HEK293 (cell line): ENCODE measurements around the gene C11orf87.

Experiments used
- CTCF ChIA-PET: fragments of 350-600 bp; formaldehyde crosslinking; extraction: SDS; loops from one replicate; lab custom pipeline; 2021; ENCODE audit warnings: antibody characterized with exemption; lab: Yijun Ruan, JAX
- POLR2A ChIA-PET: fragments of 300-600 bp; formaldehyde crosslinking; extraction: SDS; loops from one replicate; lab custom pipeline; 2020; ENCODE audit warnings: antibody characterized with exemption, inconsistent platforms; lab: Yijun Ruan, JAX
- H3K27ac ChIP-seq: fragments of 200-500 bp; sonication (Bioruptor generic); 2 replicates; pipeline ENCODE4 v1.5.1; 2014; ENCODE audit warnings: low read depth, low read length, control low read depth, inconsistent platforms; ENCODE audit errors: extremely low read depth
- H3K36me3 ChIP-seq, 2 experiments: fragments of 200-500 bp in 1 of 2; sonication (Bioruptor generic) in 1 of 2; 1 replicate in 1 of 2; 2 replicates in 1 of 2; pipeline ENCODE4 v1.5.1; 2014 to 2017; ENCODE audit warnings: inconsistent platforms in 2 of 2, low read length in 2 of 2; ENCODE audit not compliant: control insufficient read depth in 2 of 2, insufficient read depth in 1 of 2
- H3K4me1 ChIP-seq: fragments of 200-500 bp; sonication (Bioruptor generic); 2 replicates; pipeline ENCODE4 v1.5.1; 2014; ENCODE audit warnings: mild to moderate bottlenecking, low read length, inconsistent platforms; ENCODE audit not compliant: control insufficient read depth, insufficient read depth
- H3K4me3 ChIP-seq: 2 replicates; pipeline ENCODE4 v1.5.1; 2011; ENCODE audit warnings: low read depth, mild to moderate bottlenecking, control low read depth, low read length, moderate library complexity
- H3K9me3 ChIP-seq: fragments of 200-500 bp; sonication (Bioruptor generic); 2 replicates; pipeline ENCODE4 v1.5.1; 2014; ENCODE audit warnings: low read depth, low read length, inconsistent platforms; ENCODE audit not compliant: control insufficient read depth, insufficient read depth
- BCL11B ChIP-seq: fragments of 450-650 bp; formaldehyde crosslinking; IDR thresholded peaks from 2 replicates; pipeline ENCODE4 v1.5.1; 2016; ENCODE audit warnings: low read depth, missing biosample characterization, missing genetic modification characterization
- GLIS1 ChIP-seq: fragments of 450-650 bp; formaldehyde crosslinking; IDR thresholded peaks from 2 replicates; pipeline ENCODE4 v1.5.1; 2016; ENCODE audit warnings: missing biosample characterization, missing genetic modification characterization
- RBAK ChIP-seq: fragments of 450-650 bp; formaldehyde crosslinking; IDR thresholded peaks from 2 replicates; pipeline ENCODE4 v1.5.1; 2016; ENCODE audit warnings: missing biosample characterization, missing genetic modification characterization
- ZFP41 ChIP-seq: fragments of 450-650 bp; formaldehyde crosslinking; IDR thresholded peaks from 2 replicates; pipeline ENCODE4 v1.5.1; 2016; ENCODE audit warnings: missing biosample characterization, missing genetic modification characterization, borderline replicate concordance
- ZNF121 ChIP-seq: fragments of 450-650 bp; formaldehyde crosslinking; IDR thresholded peaks from 2 replicates; pipeline ENCODE4 v1.5.1; 2016; ENCODE audit warnings: missing biosample characterization, missing genetic modification characterization
- ZNF132 ChIP-seq: fragments of 450-650 bp; formaldehyde crosslinking; IDR thresholded peaks from 2 replicates; pipeline ENCODE4 v1.5.1; 2017; ENCODE audit warnings: missing biosample characterization, missing genetic modification characterization, borderline replicate concordance
- ZNF133 ChIP-seq: fragments of 450-650 bp; formaldehyde crosslinking; IDR thresholded peaks from 2 replicates; pipeline ENCODE4 v1.5.1; 2016; ENCODE audit warnings: missing biosample characterization, missing genetic modification characterization
- ZNF16 ChIP-seq: fragments of 450-650 bp; formaldehyde crosslinking; IDR thresholded peaks from 2 replicates; pipeline ENCODE4 v1.5.1; 2016; ENCODE audit warnings: low read depth, missing biosample characterization, missing genetic modification characterization
- ZNF174 ChIP-seq: fragments of 450-650 bp; formaldehyde crosslinking; IDR thresholded peaks from 2 replicates; pipeline ENCODE4 v1.5.0; 2017; ENCODE audit warnings: missing biosample characterization, mild to moderate bottlenecking, missing genetic modification characterization
- ZNF23 ChIP-seq: fragments of 450-650 bp; formaldehyde crosslinking; IDR thresholded peaks from 2 replicates; pipeline ENCODE4 v1.5.1; 2016; ENCODE audit warnings: missing biosample characterization, missing genetic modification characterization, borderline replicate concordance
- ZNF404 ChIP-seq: fragments of 450-650 bp; formaldehyde crosslinking; IDR thresholded peaks from 2 replicates; pipeline ENCODE4 v1.5.1; 2017; ENCODE audit warnings: missing biosample characterization, missing genetic modification characterization
- ZNF510 ChIP-seq: fragments of 450-650 bp; formaldehyde crosslinking; IDR thresholded peaks from 2 replicates; pipeline ENCODE4 v1.5.1; 2018; ENCODE audit warnings: mild to moderate bottlenecking, missing genetic modification characterization, missing biosample characterization; ENCODE audit not compliant: insufficient replicate concordance
- ZNF513 ChIP-seq: fragments of 450-650 bp; IDR thresholded peaks from 2 replicates; pipeline ENCODE4 v1.5.1; 2018; ENCODE audit warnings: missing biosample characterization, missing genetic modification characterization
- ZNF558 ChIP-seq: fragments of 450-650 bp; formaldehyde crosslinking; IDR thresholded peaks from 2 replicates; pipeline ENCODE4 v1.5.1; 2016; ENCODE audit warnings: missing biosample characterization, missing genetic modification characterization
- ZNF560 ChIP-seq: fragments of 450-650 bp; formaldehyde crosslinking; IDR thresholded peaks from 2 replicates; pipeline ENCODE4 v1.5.1; 2017; ENCODE audit warnings: missing biosample characterization, missing genetic modification characterization, borderline replicate concordance
- ZNF707 ChIP-seq: fragments of 450-650 bp; formaldehyde crosslinking; IDR thresholded peaks from 2 replicates; pipeline ENCODE4 v1.5.1; 2016; ENCODE audit warnings: missing biosample characterization, missing genetic modification characterization
- ZNF830 ChIP-seq: fragments of 450-650 bp; IDR thresholded peaks from 2 replicates; pipeline ENCODE4 v1.5.0; 2018; ENCODE audit warnings: missing biosample characterization, missing genetic modification characterization, low read depth, mild to moderate bottlenecking, moderate library complexity
- TF ChIP-seq, protein P1 (sequence below): fragments of 450-650 bp; IDR thresholded peaks from 2 replicates; pipeline ENCODE4 v1.5.1; 2018; ENCODE audit warnings: missing biosample characterization, mild to moderate bottlenecking, missing genetic modification characterization
- TF ChIP-seq, protein P2 (sequence below): sonication (generic); formaldehyde crosslinking; IDR thresholded peaks from 2 replicates; pipeline ENCODE4 v1.8.1; 2022; ENCODE audit warnings: mild to moderate bottlenecking, moderate library complexity, missing genetic modification reagents
- TF ChIP-seq, protein P3 (sequence below): fragments of 450-650 bp; formaldehyde crosslinking; IDR thresholded peaks from 2 replicates; pipeline ENCODE4 v1.5.0; 2017; ENCODE audit warnings: missing biosample characterization, missing genetic modification characterization, borderline replicate concordance
- TF ChIP-seq, protein P4 (sequence below): fragments of 450-650 bp; formaldehyde crosslinking; IDR thresholded peaks from 2 replicates; pipeline ENCODE4 v1.5.1; 2017; ENCODE audit warnings: missing biosample characterization, missing genetic modification characterization

C11orf87 gene

DNA sequence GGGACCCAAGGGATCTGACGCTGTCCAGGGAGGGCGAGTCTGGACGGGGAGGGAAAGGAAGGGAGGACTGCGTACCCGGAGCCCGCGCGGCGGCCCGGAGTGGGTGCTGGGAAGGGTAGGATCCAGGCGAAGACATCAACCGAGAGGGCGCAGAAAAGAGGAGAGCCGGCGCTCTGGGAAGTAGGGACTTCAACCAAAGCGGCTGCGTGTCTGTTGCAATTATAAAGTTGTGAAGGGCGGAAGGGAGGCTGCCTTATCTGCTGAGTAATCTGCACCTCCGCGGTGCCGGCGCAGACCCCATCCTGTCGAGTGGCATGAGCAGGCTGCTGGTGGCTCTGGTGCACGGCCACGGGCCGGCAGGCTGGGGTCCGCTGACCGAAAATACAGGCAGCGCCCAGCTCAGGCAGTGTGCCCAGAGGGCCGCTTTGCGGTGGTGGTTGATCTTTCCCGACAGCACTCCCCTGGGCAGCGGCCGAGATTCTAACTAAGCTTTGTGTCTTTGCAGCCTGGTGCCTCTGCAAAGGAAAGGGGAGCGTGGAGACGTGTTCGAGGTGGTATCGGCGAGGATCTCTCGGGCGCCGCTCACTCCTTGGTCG, 978 bp downstream of the C11orf87 start:
- H3K4me1 ChIP-seq, result no peaks in the 10 kb centered on the region
- ChIA-PET CTCF (interaction anchor here (0.5 to 0.9 kb wide), 2 partner anchors 212 to 634 kb away, joined by 3 to 4 read pairs; no protein-coding TSS in a partner anchor), POLR2A (no interaction called here)
- no peaks in the 10 kb centered on the region for H3K36me3 ChIP-seq
- TF ChIP-seq GLIS1 (no peak), ZNF133 (tag by site-specific recombination) (no peak)
- TF ChIP-seq, protein P1, sequence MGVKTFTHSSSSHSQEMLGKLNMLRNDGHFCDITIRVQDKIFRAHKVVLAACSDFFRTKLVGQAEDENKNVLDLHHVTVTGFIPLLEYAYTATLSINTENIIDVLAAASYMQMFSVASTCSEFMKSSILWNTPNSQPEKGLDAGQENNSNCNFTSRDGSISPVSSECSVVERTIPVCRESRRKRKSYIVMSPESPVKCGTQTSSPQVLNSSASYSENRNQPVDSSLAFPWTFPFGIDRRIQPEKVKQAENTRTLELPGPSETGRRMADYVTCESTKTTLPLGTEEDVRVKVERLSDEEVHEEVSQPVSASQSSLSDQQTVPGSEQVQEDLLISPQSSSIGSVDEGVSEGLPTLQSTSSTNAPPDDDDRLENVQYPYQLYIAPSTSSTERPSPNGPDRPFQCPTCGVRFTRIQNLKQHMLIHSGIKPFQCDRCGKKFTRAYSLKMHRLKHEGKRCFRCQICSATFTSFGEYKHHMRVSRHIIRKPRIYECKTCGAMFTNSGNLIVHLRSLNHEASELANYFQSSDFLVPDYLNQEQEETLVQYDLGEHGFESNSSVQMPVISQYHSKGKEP (tag by site-specific recombination), result no peak
- no peak overlapping the region for H3K27ac ChIP-seq
- peak overlapping the region; percentile 13; the same call in 1 of the 2 replicates for H3K4me3 ChIP-seq
- H3K9me3 ChIP-seq, result no peaks in the 10 kb centered on the region

- ChIA-PET CTCF (interaction anchor here (0.5 kb wide), 1 partner anchor 633 kb away, joined by 3 read pairs; no protein-coding TSS in a partner anchor), POLR2A (no interaction called here)
- no peak overlapping the region; the same call in 1 of the 2 replicates for H3K4me3 ChIP-seq
- H3K27ac ChIP-seq, result no peak overlapping the region
- no peak for TF ChIP-seq ZNF16 (tag by site-specific recombination)
- TF ChIP-seq, protein P2, sequence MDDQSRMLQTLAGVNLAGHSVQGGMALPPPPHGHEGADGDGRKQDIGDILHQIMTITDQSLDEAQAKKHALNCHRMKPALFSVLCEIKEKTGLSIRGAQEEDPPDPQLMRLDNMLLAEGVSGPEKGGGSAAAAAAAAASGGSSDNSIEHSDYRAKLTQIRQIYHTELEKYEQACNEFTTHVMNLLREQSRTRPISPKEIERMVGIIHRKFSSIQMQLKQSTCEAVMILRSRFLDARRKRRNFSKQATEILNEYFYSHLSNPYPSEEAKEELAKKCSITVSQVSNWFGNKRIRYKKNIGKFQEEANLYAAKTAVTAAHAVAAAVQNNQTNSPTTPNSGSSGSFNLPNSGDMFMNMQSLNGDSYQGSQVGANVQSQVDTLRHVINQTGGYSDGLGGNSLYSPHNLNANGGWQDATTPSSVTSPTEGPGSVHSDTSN (CRISPR knock-in tag), result no peak
- TF ChIP-seq ZNF558 (tag by site-specific recombination), result no peak
- no peak for TF ChIP-seq ZNF121
- no peak for TF ChIP-seq ZNF23 (tag by site-specific recombination)
- TF ChIP-seq ZNF132 (tag by site-specific recombination), result no peak
- TF ChIP-seq, protein P3, sequence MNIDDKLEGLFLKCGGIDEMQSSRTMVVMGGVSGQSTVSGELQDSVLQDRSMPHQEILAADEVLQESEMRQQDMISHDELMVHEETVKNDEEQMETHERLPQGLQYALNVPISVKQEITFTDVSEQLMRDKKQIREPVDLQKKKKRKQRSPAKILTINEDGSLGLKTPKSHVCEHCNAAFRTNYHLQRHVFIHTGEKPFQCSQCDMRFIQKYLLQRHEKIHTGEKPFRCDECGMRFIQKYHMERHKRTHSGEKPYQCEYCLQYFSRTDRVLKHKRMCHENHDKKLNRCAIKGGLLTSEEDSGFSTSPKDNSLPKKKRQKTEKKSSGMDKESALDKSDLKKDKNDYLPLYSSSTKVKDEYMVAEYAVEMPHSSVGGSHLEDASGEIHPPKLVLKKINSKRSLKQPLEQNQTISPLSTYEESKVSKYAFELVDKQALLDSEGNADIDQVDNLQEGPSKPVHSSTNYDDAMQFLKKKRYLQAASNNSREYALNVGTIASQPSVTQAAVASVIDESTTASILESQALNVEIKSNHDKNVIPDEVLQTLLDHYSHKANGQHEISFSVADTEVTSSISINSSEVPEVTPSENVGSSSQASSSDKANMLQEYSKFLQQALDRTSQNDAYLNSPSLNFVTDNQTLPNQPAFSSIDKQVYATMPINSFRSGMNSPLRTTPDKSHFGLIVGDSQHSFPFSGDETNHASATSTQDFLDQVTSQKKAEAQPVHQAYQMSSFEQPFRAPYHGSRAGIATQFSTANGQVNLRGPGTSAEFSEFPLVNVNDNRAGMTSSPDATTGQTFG, result no peak
- no peak for TF ChIP-seq RBAK (tag by site-specific recombination)
- TF ChIP-seq ZFP41 (tag by site-specific recombination), result no peak
- TF ChIP-seq, protein P4, sequence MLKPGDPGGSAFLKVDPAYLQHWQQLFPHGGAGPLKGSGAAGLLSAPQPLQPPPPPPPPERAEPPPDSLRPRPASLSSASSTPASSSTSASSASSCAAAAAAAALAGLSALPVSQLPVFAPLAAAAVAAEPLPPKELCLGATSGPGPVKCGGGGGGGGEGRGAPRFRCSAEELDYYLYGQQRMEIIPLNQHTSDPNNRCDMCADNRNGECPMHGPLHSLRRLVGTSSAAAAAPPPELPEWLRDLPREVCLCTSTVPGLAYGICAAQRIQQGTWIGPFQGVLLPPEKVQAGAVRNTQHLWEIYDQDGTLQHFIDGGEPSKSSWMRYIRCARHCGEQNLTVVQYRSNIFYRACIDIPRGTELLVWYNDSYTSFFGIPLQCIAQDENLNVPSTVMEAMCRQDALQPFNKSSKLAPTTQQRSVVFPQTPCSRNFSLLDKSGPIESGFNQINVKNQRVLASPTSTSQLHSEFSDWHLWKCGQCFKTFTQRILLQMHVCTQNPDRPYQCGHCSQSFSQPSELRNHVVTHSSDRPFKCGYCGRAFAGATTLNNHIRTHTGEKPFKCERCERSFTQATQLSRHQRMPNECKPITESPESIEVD (tag by site-specific recombination), result no peak
- TF ChIP-seq ZNF560 (tag by site-specific recombination), result no peak
- no peak for TF ChIP-seq ZNF174
- TF ChIP-seq ZNF830, result no peak
- TF ChIP-seq ZNF404 (tag by site-specific recombination), result no peak
- TF ChIP-seq ZNF513 (tag by site-specific recombination), result no peak
- TF ChIP-seq BCL11B (tag by site-specific recombination), result no peak
- TF ChIP-seq ZNF510, result no peak
- no peak for TF ChIP-seq ZNF707 (tag by site-specific recombination)
- no peaks in the 10 kb centered on the region for H3K36me3 ChIP-seq
- no peaks in the 10 kb centered on the region for H3K4me1 ChIP-seq
- H3K9me3 ChIP-seq, result no peaks in the 10 kb centered on the region
Observed at GRCh38 chr11:109423466-109424190, 1.6 kb downstream of the C11orf87 start.
